HT1080 (cell line): ENCODE data around the gene SCD5. TPM values are rescaled to one million over a fixed set of nuclear protein-coding genes. Genes with fewer than 3 reads are reported as not detected.

Source experiments
- DNase-seq: peaks from one replicate; pipeline ENCODE4 v3.0.0-alpha.2; 2015; ENCODE audit warnings: low read depth
- total RNA-seq: library from RNA; depleted of rRNA; stranded (reverse); fragments of >200 nt; shearing (Covaris generic); gene quantifications from 2 replicates; pipeline ENCODE4 v1.2.3, GENCODE V29; 2014

The SCD5 gene
- total RNA-seq, 1 experiment from 2014 or later = 33.2 TPM

DNA sequence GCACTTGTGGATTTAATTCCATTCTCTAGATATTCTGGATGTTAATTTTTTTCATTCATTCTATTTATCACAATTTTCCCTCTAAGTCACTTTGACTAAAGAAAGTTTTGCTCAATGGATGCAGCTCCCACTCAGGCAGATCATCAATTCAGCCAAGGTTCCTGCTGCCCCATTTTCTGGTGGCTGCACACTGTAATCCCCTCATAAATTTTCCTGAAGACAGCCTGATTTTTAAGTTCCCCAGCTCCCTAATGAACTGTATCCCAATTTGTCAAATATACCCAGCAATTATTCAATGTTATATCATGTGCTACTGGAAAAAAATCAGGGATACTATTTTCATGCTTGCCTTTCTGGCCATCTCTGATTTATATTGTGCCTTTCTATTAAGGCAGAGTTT is 61.2 kb downstream of the SCD5 start:
- DNase-seq = no peak

DNA sequence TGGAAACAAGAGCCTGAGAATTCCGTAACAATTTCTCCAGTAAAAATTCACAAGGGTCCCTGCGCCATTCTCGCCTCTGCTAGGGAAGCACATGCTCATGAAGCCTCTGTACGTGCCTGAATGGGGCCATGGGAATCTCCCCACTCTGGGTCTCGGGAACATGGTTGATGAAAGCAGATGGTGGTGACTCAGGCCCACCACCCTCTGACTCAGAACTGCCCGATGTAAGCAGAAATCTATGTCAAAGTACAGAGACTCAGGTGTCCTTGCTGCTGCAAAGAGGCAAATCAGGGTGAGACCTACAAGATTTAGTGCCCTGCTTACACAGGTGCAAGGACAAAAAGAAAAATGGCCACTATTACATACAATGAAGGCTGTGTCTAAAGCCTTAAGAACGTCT is 65.0 kb downstream of the SCD5 start:
- DNase-seq = peak; percentile 85

DNA sequence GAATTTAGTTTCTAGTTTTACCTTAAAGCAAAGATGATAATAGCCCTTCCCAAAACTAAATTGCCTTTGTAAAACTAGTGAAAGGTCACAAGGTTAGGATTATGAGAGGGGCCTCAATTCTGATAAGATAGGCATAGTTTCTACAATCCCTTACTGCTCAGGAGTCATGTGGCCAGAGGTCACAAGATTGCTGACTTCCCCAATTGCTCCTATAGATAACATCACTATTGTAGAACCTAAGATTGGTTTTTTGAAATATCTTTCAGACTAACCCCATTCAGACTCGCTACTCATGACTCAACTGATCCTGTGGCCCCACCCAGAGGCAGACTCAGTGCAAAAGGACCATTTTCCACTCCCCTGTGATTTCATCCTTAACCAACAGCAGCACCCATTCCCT is 70.3 kb downstream of the SCD5 start:
- DNase-seq = no peak

DNA sequence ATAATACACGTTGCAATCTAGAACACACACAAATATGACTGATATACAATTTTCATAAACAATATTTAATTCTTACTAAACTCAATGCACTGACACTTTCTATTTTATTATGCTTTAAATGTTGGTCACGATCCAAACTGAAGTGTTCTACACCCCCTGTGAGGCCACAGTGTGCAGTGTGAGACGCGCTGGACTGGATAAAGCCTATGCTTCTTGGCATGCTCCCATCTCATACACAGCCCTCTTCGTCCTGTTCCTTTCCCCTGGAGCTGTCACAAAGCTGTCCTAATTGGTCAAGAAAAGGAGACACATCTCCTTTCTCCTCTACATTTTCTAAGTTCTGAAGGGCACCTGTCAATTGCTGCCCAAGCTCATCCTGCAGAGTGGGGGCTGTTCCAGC is 72.0 kb downstream of the SCD5 start:
- no peak for DNase-seq

DNA sequence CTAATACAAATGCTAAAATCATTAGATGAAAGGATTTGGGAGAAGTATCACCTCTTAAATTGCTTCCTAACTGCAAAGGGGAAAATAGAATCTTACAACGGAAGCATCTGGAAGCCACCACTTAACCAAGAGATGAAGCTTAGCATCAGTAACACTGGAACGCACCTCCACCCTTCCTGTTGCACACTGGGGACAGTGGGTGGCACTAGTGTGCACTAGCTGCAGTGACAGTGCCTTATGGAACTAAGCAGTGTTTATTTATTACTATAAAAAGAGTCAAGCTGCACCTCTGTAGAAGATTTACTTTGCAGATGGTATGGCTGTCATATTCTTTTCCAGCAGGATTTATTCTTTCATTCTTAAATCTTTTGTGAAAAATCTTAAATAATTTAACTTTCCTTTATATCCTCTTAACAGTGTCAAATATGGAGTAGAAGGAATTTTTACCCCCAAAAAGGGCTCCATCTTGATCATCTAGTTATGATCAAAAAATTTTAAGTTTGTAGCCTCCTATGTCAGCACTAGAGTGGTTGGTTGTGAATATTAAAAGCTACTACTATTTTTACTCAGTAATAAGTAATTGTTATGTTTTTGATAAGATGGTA is 76.7 kb downstream of the SCD5 start:
- no peak for DNase-seq

DNA sequence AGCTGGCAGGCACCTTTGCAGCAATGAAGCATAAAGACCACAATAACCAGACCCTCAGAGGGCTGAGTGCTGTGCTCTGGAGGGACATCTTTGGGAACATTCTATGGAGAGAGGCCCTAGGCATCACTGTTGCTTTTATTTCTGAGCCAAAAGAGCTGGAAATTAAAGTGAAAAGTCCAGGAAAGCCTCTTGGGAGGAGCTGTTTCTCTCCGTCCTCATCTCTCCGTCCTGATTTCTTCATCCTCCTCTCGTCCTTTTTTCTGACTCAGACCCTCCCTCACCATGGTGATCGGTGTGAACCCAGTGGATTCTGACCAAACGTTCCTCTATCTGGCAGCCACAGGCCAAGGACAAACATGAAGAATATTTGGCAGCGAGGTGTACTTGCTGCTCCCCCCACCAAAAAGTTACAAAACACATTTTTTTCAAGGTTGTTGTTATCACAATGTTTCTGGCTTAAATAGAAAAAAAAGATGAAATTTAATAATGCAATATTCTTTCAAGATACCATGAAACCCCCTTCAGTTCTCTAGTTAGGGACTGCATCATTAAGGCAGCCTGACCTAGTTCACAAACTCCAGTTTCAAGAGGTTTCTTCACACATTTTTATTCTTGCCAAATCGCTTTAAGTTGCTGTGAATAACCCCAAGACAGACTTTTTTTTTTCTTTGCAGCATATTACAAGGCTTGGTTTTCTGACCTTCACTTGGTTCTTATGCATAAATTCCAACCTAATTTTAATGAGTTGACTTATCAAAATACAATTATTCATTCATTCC is 80.2 kb downstream of the SCD5 start:
- no peak for DNase-seq

DNA sequence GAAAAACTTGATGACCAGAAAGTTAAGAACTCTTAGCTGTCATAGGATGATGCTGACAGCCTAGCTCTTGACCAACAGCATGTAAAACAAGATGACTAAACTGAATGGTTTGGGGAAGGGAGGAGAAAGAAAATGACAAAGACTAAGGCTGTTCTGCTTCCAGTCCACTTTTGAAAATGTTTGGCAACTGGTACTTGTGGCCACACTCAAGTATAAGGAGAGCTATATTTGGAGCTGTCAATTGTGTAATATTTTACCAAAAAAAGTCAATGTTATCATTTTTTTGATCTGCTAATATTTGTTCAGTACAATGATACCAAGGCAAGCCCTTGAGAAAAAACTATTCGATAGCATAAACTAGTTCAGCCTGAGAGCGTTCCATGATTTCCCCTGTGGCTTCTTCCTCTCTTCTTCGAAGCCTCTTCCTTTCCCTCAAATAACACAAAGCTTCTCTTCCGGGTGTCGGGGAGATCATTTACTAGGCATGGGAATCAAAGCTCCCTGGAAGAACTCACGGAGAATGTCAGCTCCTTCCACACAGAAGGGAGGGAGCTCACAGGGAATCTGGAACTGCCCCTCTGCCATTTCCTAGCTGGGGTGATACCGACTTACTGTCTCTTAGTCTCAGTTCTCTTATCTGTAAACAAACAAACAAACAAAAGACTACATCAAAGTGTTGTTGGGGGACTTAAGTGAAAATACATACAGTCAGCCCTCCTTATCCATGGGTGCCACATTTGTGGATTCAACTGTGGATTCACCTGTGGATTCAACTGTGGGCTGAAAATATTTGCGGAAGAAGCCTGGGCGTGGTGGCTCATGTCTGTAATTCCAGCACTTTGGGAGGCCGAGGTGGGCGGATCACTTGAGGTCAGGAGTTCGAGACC is 82.6 kb downstream of the SCD5 start:
- DNase-seq = no peak

DNA sequence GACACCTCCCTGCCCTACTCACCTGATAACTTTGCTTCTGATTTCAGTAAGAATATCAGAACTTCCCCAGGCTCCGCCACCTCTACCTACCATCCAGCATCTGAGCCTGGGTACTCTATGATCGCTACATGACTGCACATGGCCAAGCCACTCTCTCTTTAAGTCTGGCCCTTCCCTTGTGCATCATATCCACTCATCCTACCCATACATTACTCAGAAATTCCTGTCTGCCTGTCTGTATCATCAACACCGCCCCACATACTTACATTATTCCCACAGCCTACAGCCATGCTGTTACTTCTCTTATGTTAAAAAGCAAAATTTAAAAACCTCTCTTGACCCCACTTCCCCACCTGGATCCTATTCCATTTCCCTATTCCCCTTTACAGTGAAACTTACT is 84.7 kb downstream of the SCD5 start:
- peak; percentile 36 for DNase-seq

DNA sequence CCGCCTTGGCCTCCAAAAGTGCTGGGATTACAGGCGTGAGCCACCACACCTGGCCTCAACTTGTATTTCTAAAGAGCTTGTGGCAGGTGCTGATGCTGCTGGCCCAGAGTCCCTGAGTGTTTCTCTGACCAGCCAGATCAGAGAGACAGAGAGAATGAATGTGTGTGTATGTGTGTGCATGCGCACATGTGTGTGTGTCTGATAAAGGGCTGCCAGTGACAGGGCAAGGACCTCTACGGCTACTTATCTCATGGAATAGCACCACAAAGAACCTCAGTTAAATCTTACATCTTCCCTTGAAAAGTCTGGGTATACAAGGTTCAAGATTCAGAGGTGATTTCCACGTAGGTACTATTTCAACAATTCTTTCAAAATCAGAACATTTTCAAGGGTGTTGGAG is 86.0 kb downstream of the SCD5 start:
- DNase-seq = no peak

DNA sequence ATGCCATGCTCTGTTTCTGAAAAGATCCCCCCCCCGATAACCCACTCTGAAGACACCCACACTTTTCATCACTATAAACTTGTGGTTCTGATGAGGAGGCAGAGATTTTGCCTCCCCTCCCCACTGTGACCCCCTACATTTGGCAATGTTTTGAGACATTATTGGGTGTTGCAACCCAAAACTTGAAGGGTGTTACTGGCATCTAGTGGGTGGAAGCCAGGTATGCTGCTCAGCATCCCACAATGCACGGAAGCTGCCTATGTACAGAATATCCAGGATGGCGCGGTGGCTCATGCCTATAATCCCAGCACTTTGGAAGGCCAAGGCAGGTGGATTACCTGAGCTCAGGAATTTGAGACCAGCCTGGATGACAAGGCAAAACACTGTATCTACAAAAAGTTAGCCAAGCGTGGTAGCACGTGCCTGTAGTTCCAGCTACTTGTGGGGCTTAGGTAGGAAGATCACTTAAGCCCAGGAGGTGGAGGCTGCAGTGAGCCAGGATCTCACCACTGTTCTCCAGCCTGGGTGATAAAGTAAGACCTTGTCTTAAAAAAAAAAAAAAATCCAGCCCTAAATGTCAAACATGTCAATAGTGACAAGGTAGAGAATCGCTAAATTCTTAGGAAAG is 87.3 kb downstream of the SCD5 start:
- DNase-seq = no peak

DNA sequence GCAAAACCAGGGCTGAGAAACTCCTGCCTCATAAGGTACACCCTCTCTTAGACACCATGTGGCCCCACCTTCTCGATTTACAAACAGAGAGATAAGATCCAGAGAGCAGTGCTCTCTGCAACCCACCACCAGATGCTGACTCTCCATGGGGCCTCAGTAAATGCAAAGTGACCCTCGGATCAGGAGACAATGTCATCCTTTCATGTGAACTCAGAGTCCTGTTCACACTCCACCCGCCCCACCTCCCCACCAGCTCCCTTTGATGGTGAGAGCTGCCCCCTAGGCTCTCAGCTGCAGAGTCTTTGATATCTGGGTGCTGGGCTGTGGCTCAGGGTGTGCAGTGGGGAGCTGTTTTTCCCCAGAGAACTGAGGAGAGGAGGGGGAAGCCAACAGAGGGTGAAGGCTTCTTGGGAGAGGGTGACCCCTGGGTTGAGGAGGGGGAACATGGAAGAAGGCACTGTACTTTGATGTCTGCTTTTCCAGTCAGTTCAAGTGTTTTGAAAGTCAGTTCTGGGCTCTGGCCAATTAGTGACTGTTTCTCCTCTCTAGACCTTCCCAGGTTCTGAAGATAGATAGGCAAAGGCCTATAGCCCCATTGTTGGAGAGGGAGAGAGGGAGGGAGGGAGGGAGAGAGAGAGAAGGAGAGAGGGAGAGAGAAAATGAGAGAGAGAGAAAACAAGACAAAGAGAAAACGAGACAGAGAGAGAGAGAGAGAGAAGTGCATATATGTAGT is 88.2 kb downstream of the SCD5 start:
- DNase-seq = no peak

DNA sequence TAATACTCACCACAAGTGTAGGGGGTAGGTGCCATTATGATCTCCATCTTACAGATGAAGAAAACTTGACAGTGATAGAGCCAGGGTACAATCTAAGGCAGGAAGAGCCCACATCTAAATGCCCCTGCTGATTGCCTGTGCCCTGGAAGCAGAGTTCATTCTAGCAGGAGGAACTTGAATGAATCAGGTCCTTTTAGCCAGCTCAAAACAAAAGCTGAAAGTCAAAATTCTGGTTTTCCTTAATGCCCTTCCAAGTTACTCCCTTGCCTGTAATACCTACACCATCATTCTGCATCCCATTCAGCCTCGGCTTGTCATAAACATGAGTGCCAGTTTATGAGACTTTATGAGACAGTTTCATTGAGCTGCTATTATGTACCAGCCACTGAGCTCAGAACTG is 89.6 kb downstream of the SCD5 start:
- peak; percentile 22 for DNase-seq

DNA sequence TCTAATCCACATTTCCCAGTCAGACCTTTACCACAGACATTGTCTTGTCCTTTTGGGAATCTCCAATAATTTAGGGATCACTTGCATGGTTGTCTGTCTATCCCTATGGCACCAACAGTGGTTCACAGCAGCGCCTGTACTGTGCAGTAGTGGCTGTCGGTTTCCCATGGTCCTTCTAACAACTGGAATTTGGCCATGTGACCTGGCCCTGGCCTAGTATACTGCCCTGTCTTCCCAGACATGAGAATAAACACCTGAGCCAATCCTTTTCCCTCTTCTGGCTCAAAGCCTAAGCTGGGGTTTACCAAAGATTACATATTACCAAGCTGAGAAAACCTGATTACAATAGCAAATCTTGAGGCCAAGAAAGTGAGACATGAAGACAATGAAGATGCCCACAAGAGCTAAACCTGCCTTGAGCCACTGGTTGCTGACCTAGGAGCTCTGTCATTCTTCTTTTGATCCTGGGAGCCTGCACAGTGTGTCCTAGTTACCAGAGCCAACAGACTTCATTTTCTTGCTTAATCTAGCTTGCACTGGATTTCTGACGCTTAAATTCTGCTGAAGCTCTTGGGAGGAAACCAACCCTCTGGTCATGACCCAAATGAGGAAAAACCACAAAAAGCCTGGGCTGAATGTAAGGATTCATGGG is 92.1 kb downstream of the SCD5 start:
- DNase-seq = peak; percentile 34

DNA sequence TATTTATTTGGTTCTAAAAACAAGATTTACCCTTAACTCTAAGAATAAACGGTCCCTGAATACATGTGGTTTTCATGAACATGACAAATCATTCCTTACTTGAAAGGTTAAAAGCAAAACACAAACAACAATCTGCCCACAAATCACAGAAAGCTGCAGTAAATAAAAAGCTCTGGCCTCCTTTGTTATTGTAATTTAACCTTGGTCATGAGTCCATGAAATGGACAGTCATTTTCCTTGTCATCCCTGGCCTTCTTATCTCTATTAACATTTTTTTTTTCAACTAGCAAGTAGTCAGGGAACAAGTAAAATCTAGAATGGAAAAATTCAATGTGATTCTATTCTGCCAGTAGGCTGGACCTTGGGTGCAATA is 92.7 kb downstream of the SCD5 start:
- no peak for DNase-seq

DNA sequence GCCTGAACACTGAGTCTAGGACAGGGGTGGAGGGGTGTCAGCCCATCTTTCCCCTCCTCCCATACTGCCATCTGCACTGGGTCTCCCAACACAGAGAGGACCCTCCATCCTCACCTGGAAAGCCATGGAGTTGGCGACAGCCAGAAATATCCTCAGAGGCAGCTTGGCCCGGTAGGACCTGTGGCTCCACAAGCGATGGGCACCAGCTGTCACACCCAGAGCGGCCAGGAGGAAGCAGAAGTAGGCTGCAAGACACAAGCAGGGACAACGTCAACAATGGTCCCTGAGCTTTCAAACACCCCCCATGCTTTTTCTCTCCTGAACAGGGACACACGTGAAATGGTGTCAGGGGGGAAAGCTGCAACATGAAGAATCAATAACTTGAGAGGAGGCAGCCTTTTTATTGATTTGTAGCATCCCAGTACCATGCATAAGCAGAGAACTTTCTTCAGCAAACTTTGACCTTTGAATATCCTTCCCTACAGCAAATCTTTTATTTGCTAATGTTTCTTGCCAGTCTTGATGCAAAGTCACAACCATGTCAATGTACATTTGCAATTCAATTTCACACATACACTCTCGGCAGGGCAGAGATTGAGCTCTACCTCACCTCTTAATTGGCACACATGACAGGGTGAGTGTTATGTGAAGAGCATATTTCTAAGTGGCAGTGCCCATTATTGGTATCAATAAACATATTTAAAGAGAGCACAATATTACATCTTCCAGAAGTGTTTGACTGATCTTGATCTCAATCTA is 93.2 kb downstream of the SCD5 start:
- no peak for DNase-seq

DNA sequence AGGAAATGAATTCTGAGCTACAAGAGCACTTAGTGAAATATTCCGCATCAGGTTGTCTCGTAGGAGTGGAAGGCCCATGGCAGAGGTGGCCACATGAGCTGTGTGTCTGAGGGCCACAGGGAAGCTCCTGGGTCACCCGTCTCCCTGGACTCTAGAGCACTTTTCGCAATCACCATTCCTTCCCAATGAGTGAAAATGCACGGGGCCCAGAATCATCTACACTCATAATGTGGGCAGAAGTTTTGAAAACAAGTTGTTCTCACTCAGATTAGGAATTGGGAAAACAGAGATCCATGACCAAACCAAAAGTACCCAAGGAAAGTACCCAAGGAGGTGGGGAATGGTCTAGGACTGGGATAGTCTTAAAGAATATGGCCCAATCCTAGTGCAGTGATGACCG is 94.4 kb downstream of the SCD5 start:
- DNase-seq = no peak

DNA sequence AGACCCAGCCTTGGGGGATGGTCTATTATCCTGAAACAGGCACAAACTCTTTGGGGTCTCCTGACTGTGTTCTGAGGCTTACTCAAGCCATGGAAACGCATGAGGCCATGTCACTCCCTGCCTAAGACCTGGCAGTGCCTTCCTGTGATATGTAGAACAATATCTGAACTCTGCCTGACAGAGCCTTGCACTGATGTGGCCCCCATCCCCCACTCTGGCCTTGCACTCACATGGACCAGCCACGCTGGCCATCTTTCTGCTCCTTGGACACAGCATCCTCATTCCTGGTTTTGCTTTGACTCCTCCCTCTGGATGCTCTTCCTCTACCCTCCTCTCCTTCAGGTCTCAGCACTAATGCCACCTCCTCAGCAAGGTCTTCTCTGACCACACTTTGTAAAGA is 100.2 kb downstream of the SCD5 start:
- DNase-seq = no peak

DNA sequence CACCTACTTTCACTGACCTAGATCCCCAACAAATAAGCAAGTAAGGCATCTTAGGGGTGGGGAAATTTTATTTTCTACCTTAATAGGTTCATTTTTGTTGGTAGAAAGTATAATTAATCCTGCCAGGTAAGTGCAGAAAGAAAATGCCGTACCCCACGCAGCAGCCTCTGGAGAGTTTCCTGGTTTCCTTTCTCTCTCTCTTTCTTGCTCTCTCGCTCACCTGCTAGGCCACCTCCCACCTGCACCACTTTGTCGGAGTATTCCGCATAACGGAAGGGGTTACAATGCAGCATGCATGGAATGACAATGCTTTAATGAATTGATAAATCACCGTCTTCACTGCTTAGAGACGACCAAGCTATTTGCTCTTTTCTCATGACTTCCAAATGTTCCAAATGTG is 101.0 kb downstream of the SCD5 start:
- DNase-seq = no peak

DNA sequence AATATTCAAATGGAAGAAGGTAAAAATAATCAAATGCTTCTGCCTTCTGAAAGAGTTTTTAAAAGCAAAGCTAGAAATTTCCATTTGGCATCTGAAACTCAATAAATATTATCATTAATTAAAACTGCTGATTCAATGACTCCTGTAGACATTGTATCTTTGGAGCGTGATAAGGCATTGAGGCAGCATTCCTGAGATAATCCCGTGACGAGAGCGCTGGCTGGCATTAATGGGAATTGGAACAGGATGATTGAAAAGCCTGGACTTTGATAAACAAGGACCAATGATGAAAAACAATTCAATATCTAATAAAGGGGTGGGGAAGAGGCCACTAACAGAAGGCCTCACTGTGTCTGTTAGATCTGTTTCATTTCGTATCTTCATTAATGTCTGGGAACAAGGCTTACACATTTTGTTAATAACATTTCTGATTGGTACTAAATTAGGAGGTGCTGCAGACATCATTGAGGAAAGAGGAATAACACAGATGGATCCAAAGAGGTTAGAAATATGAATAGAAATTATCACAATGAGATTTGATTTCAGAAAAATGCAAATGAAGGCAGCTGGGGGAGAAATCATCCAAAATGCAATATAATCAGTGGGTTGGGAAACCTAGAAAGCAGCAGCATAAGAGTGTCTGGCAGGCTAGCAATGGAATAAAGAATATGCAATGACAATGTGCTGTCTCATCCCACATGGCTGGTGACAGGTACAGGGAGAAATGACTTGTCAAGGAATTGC is 102.3 kb downstream of the SCD5 start:
- no peak for DNase-seq
